Uterus (tissue), 4 donors: Measurements from ENCODE around the gene CASP2. TPM values are rescaled to one million over a fixed set of nuclear protein-coding genes. Genes with fewer than 3 reads are reported as not detected.

ENCODE experiments used
- DNase-seq, 2 donors: peaks; one replicate each; pipeline ENCODE4 v3.0.0-alpha.2; 2019 to 2020
- H3K27ac ChIP-seq, 2 donors: fragments of 200-600 bp; sonication (generic); 1 replicate in 1 of 2; 2 replicates in 1 of 2; pipeline ENCODE4 v1.5.1; 2016 to 2018
- H3K27me3 ChIP-seq, 2 donors: fragments of 200-600 bp; sonication (generic); one replicate each; pipeline ENCODE4 v1.5.1; 2018 to 2019; ENCODE audit warnings: control low read depth in 1 of 2
- H3K36me3 ChIP-seq, 2 donors: fragments of 200-600 bp; sonication (generic); one replicate each; pipeline ENCODE4 v1.5.1; 2019; ENCODE audit warnings: control low read depth in 1 of 2
- H3K4me1 ChIP-seq, 2 donors: fragments of 200-600 bp; sonication (generic); one replicate each; pipeline ENCODE4 v1.5.1; 2018 to 2019; ENCODE audit warnings: control low read depth in 1 of 2
- H3K4me3 ChIP-seq, 2 donors: fragments of 200-600 bp; sonication (generic); 1 replicate in 1 of 2; 2 replicates in 1 of 2; pipeline ENCODE4 v1.5.1; 2018 to 2019; ENCODE audit warnings: mild to moderate bottlenecking in 1 of 2
- H3K9me3 ChIP-seq, 2 donors: fragments of 200-600 bp; sonication (generic); one replicate each; pipeline ENCODE4 v1.5.1; 2019; ENCODE audit warnings: control low read depth in 1 of 2
- CTCF ChIP-seq, 4 experiments: fragments of 200-600 bp in 2 of 4; fragments of 450-650 bp in 2 of 4; sonication (generic) in 2 of 4; IDR thresholded peaks; one replicate each; pipeline ENCODE4 v1.5.1; 2016 to 2019; ENCODE audit warnings: antibody characterized with exemption in 4 of 4, mild to moderate bottlenecking in 2 of 4, moderate library complexity in 1 of 4
- POLR2A ChIP-seq, 2 donors: fragments of 450-650 bp; IDR thresholded peaks; one replicate each; pipeline ENCODE4 v1.6.1; 2016; ENCODE audit warnings: antibody characterized with exemption in 2 of 2, mild to moderate bottlenecking in 1 of 2, moderate library complexity in 1 of 2
- intact Hi-C: fragments of 100-400 bp; cut with DNase I; formaldehyde crosslinking; loops from one replicate; pipeline ENCODE4 v1.15.1; 2023; ENCODE audit warnings: low total_unique reads
- total RNA-seq, 4 donors: library from RNA; depleted of rRNA in 3 of 4; stranded (reverse); fragments of >200 nt in 3 of 4; gene quantifications; one replicate each; pipeline versions ENCODE4 v1.1.0 to v1.2.4, GENCODE V29; 2014 to 2023
- donor health status: DM: yes; HTN: yes; CAD: no.

The CASP2 gene
- total RNA-seq, 4 donors from 2014 or later = 4.1 to 32.2 (median 24.5) TPM

GRCh38 chr7:143327903-143328302 lies 39.8 kb downstream of the CASP2 start:
- Histone ChIP-seq H3K27me3 (no peaks in the 10 kb centered on the region), H3K36me3 (no peaks in the 10 kb centered on the region), H3K4me1 (no peaks in the 10 kb centered on the region), H3K4me3 (no peak overlapping the region), H3K27ac (no peak overlapping the region), H3K9me3 (no peaks in the 10 kb centered on the region)
- DNase-seq = no peak
- TF ChIP-seq CTCF (IDR thresholded peaks at IDR 0.05) (no peak), POLR2A (IDR thresholded peaks at IDR 0.05) (no peak)
- intact Hi-C loops = no loop called here

GRCh38 chr7:143329471-143330170 lies 41.5 kb downstream of the CASP2 start:
- Histone ChIP-seq H3K36me3 (no peaks in the 10 kb centered on the region), H3K27me3 (no peaks in the 10 kb centered on the region), H3K27ac (no peak overlapping the region), H3K4me3 (no peak overlapping the region), H3K4me1 (no peaks in the 10 kb centered on the region), H3K9me3 (no peaks in the 10 kb centered on the region)
- DNase-seq = no peak
- intact Hi-C loops = no loop called here
- TF ChIP-seq POLR2A (IDR thresholded peaks at IDR 0.05) (no peak), CTCF (IDR thresholded peaks at IDR 0.05) (no peak)

GRCh38 chr7:143331179-143331801 lies 43.1 kb downstream of the CASP2 start:
- Histone ChIP-seq H3K4me3 (no peak overlapping the region), H3K36me3 (no peaks in the 10 kb centered on the region), H3K27me3 (no peaks in the 10 kb centered on the region), H3K4me1 (no peaks in the 10 kb centered on the region), H3K9me3 (no peaks in the 10 kb centered on the region), H3K27ac (peak overlapping the region; percentile 62 to 75)
- intact Hi-C loops = no loop called here
- TF ChIP-seq POLR2A (IDR thresholded peaks at IDR 0.05) = no peak
- TF ChIP-seq CTCF (IDR thresholded peaks at IDR 0.05) = no peak
- DNase-seq = peak; percentile 61 to 76

GRCh38 chr7:143334244-143334643 lies 46.1 kb downstream of the CASP2 start:
- no peak overlapping the region for H3K4me3 ChIP-seq
- no peaks in the 10 kb centered on the region for H3K4me1 ChIP-seq
- no peaks in the 10 kb centered on the region for H3K36me3 ChIP-seq
- no peaks in the 10 kb centered on the region for H3K27me3 ChIP-seq
- intact Hi-C loops = no loop called here
- no peaks in the 10 kb centered on the region for H3K9me3 ChIP-seq
- H3K27ac ChIP-seq = no peak overlapping the region
- TF ChIP-seq CTCF (IDR thresholded peaks at IDR 0.05) (no peak), POLR2A (IDR thresholded peaks at IDR 0.05) (no peak)
- DNase-seq = no peak

GRCh38 chr7:143337216-143337615 lies 49.1 kb downstream of the CASP2 start:
- Histone ChIP-seq H3K4me1 (no peaks in the 10 kb centered on the region), H3K27me3 (no peaks in the 10 kb centered on the region), H3K27ac (no peak overlapping the region), H3K36me3 (no peaks in the 10 kb centered on the region), H3K9me3 (no peaks in the 10 kb centered on the region), H3K4me3 (no peak overlapping the region)
- intact Hi-C loops = no loop called here
- TF ChIP-seq POLR2A (IDR thresholded peaks at IDR 0.05) = no peak
- TF ChIP-seq CTCF (IDR thresholded peaks at IDR 0.05) = no peak
- no peak for DNase-seq
